ENCODE data around the gene SECISBP2L.

The SECISBP2L gene

GRCh38 chr15:49084285-49084570, 38.0 kb upstream of the SECISBP2L start:
- TF ChIP-seq CTCF (conservative IDR thresholded peaks at IDR 0.05), result no peak
- no peak for TF ChIP-seq ZFX (IDR thresholded peaks at IDR 0.05)
- H3K27ac ChIP-seq, result no peak overlapping the region

GRCh38 chr15:49083401-49084284, 37.4 kb upstream of the SECISBP2L start:
- no peak for TF ChIP-seq CTCF (conservative IDR thresholded peaks at IDR 0.05)
- no peak overlapping the region for H3K27ac ChIP-seq

GRCh38 chr15:49082960-49083359, 36.7 kb upstream of the SECISBP2L start:
- H3K27ac ChIP-seq, result no peak overlapping the region
- TF ChIP-seq ZFX (IDR thresholded peaks at IDR 0.05) (no peak), CTCF (conservative IDR thresholded peaks at IDR 0.05) (no peak)

- TF ChIP-seq ZFX (IDR thresholded peaks at IDR 0.05) (no peak), CTCF (conservative IDR thresholded peaks at IDR 0.05) (no peak)
- H3K27ac ChIP-seq, result no peak overlapping the region; the same call in 1 of the 2 replicates
Observed at GRCh38 chr15:49079340-49080039, 33.2 kb upstream of the SECISBP2L start.

- TF ChIP-seq CTCF (conservative IDR thresholded peaks at IDR 0.05), result no peak
- no peak for TF ChIP-seq ZFX (IDR thresholded peaks at IDR 0.05)
Observed at GRCh38 chr15:49075881-49076280, 29.6 kb upstream of the SECISBP2L start.

GRCh38 chr15:49074589-49075287, 28.5 kb upstream of the SECISBP2L start:
- H3K27ac ChIP-seq, result peak overlapping the region; percentile 34; the same call in 1 of the 2 replicates

More at GRCh38 chr15:49075881-49076280, 29.6 kb upstream of the SECISBP2L start:
- H3K27ac ChIP-seq, result peak overlapping the region; percentile 63; the same call in 1 of the 2 replicates

GRCh38 chr15:49066372-49066771, 20.1 kb upstream of the SECISBP2L start:
- no peak overlapping the region for H3K27ac ChIP-seq
- TF ChIP-seq CTCF (conservative IDR thresholded peaks at IDR 0.05) (no peak), ZFX (IDR thresholded peaks at IDR 0.05) (no peak)
